GM19025 (cell line): ENCODE results near the gene GDF15.
"Not testable (repeated sequence)": the region's sequence is repeated elsewhere in the genome, so short reads cannot be mapped to it uniquely, and the experiment has no call there.

Experiments
- ATAC-seq: cut with Tn5 transposase; IDR thresholded peaks from one replicate; pipeline ENCODE4 v1.9.1; 2021; ENCODE audit warnings: mild to moderate bottlenecking, low read depth, moderate library complexity; ENCODE audit not compliant: unreplicated experiment

GDF15 gene

GRCh38 chr19:18385675-18386542 is at the start of gene GDF15:
Gene GDF15 (plus strand): TSS chr19:18386158. CDS start chr19:18386190, 32 bp downstream.
- no peak for ATAC-seq

GRCh38 chr19:18338541-18338940 is 47.4 kb upstream of the GDF15 start:
- ATAC-seq: no peak

GRCh38 chr19:18339723-18340122 is 46.2 kb upstream of the GDF15 start:
- no peak for ATAC-seq

- peak; percentile 54 for ATAC-seq
These were observed 45.6 kb upstream of the GDF15 start, which contains the start of gene PGPEP1 for GRCh38 chr19:18340190-18340989. Gene PGPEP1 (plus strand): TSS chr19:18340598. CDS start chr19:18340682, 84 bp downstream.

- peak; percentile 52 for ATAC-seq
These were observed 44.7 kb upstream of the GDF15 start for GRCh38 chr19:18340990-18341868.

- no peak for ATAC-seq
These were observed 43.8 kb upstream of the GDF15 start for GRCh38 chr19:18342090-18342632.

- ATAC-seq: no peak
These were observed 41.4 kb upstream of the GDF15 start for GRCh38 chr19:18344582-18344950.

GRCh38 chr19:18345296-18345695 is 40.7 kb upstream of the GDF15 start:
- ATAC-seq: no peak

GRCh38 chr19:18346091-18346490 is 39.9 kb upstream of the GDF15 start:
- ATAC-seq: no peak

- no peak for ATAC-seq
These were observed 37.8 kb upstream of the GDF15 start for GRCh38 chr19:18348171-18348570.

GRCh38 chr19:18348818-18349339 is 37.1 kb upstream of the GDF15 start:
- ATAC-seq: not testable (repeated sequence)

GRCh38 chr19:18349524-18350128 is 36.3 kb upstream of the GDF15 start:
- no peak for ATAC-seq

- no peak for ATAC-seq
These were observed 35.5 kb upstream of the GDF15 start for GRCh38 chr19:18350490-18350889.

GRCh38 chr19:18351544-18351943 is 34.4 kb upstream of the GDF15 start:
- ATAC-seq: no peak

- ATAC-seq: no peak
These were observed 32.5 kb upstream of the GDF15 start for GRCh38 chr19:18353378-18354005.

GRCh38 chr19:18354743-18355142 is 31.2 kb upstream of the GDF15 start:
- not testable (repeated sequence) for ATAC-seq

GRCh38 chr19:18357041-18357440 is 28.9 kb upstream of the GDF15 start:
- ATAC-seq: no peak

GRCh38 chr19:18361646-18362045 is 24.3 kb upstream of the GDF15 start:
- no peak for ATAC-seq

- no peak for ATAC-seq
These were observed 22.9 kb upstream of the GDF15 start for GRCh38 chr19:18362934-18363542.
